SK-N-SH (cell line): ENCODE results near the gene CPSF4. TPM values are rescaled to one million over a fixed set of nuclear protein-coding genes. Genes with fewer than 3 reads are reported as not detected.
A peak's percentile ranks its signal among the peaks of the same experiment; 100 is the strongest.

Experiments used
- CTCF ChIA-PET: fragments of 300-600, 350-600 bp; formaldehyde crosslinking; extraction: SDS; loops from one replicate; lab custom pipeline; 2021; lab: Yijun Ruan, JAX
- POLR2A ChIA-PET: fragments of 350-600 bp; sonication (Branson Sonifier 250); formaldehyde crosslinking; extraction: SDS; loops from one replicate; lab custom pipeline; 2020; ENCODE audit warnings: antibody characterized with exemption, inconsistent platforms; lab: Yijun Ruan, JAX
- DNase-seq: peaks from one replicate; pipeline ENCODE4 v3.0.0; 2012
- H2AFZ ChIP-seq: fragments of 200-600 bp; sonication (generic); 2 replicates; pipeline ENCODE4 v1.8.1; 2016; ENCODE audit warnings: antibody characterized with exemption, mild to moderate bottlenecking, low read depth
- H3F3A ChIP-seq: fragments of 200-600 bp; sonication (generic); replicated peaks from 2 replicates; pipeline ENCODE3; 2016; ENCODE audit warnings: antibody characterized with exemption, mild to moderate bottlenecking; ENCODE audit not compliant: insufficient read depth
- H3K27ac ChIP-seq, 2 experiments: fragments of 200-500 bp in 1 of 2; fragments of 200-600 bp in 1 of 2; sonication (Bioruptor generic) in 1 of 2; sonication (generic), shearing (Covaris generic) in 1 of 2; 2 replicates each; pipeline versions ENCODE4 v1.5.1 to v1.6.1; 2014 to 2016; ENCODE audit warnings: low read depth in 2 of 2, inconsistent platforms in 1 of 2, low read length in 1 of 2, mild to moderate bottlenecking in 1 of 2, mixed read lengths in 1 of 2
- H3K27me3 ChIP-seq: fragments of 200-600 bp; sonication (generic), shearing (Covaris generic); 2 replicates; pipeline ENCODE4 v1.6.1; 2016; ENCODE audit warnings: mixed run types; ENCODE audit not compliant: insufficient read depth
- H3K36me3 ChIP-seq, 2 experiments: fragments of 200-500 bp in 1 of 2; fragments of 200-600 bp in 1 of 2; sonication (Bioruptor generic) in 1 of 2; sonication (generic) in 1 of 2; replicated peaks in 1 of 2; 2 replicates each; pipeline versions ENCODE3 to v1.5.1; 2014 to 2016; ENCODE audit warnings: low read length in 1 of 2, mild to moderate bottlenecking in 1 of 2; ENCODE audit not compliant: insufficient read depth in 2 of 2, control insufficient read depth in 1 of 2
- H3K4me1 ChIP-seq, 2 experiments: fragments of 200-500 bp in 1 of 2; fragments of 200-600 bp in 1 of 2; sonication (Bioruptor generic) in 1 of 2; sonication (generic), shearing (Covaris generic) in 1 of 2; 2 replicates each; pipeline versions ENCODE4 v1.5.1 to v1.6.1; 2014 to 2016; ENCODE audit warnings: low read depth in 1 of 2, low read length in 1 of 2, mixed run types in 1 of 2; ENCODE audit not compliant: insufficient read depth in 2 of 2, control insufficient read depth in 1 of 2
- H3K4me2 ChIP-seq: fragments of 200-600 bp; sonication (generic), shearing (Covaris generic); 2 replicates; pipeline ENCODE4 v1.6.1; 2017; ENCODE audit warnings: mixed run types
- H3K4me3 ChIP-seq, 2 experiments: fragments of 200-500 bp in 1 of 2; fragments of 200-600 bp in 1 of 2; sonication (Bioruptor generic) in 1 of 2; sonication (generic), shearing (Covaris generic) in 1 of 2; 2 replicates each; pipeline versions ENCODE4 v1.5.1 to v1.8.1; 2014 to 2016; ENCODE audit warnings: low read depth in 2 of 2, inconsistent platforms in 1 of 2, low read length in 1 of 2, mild to moderate bottlenecking in 1 of 2, mixed read lengths in 1 of 2, moderate library complexity in 1 of 2
- H3K79me2 ChIP-seq: fragments of 200-600 bp; sonication (generic); 2 replicates; pipeline ENCODE4 v1.8.1; 2017; ENCODE audit warnings: mild to moderate bottlenecking; ENCODE audit not compliant: insufficient read depth
- H3K9ac ChIP-seq: fragments of 200-600 bp; sonication (generic); 2 replicates; pipeline ENCODE4 v1.6.1; 2017; ENCODE audit warnings: mixed run types
- H3K9me2 ChIP-seq: fragments of 200-600 bp; sonication (generic); 2 replicates; pipeline ENCODE4 v1.6.1; 2017; ENCODE audit warnings: mixed run types
- H3K9me3 ChIP-seq: fragments of 200-600 bp; sonication (generic); 2 replicates; pipeline ENCODE4 v1.6.1; 2017; ENCODE audit warnings: mixed run types, mild to moderate bottlenecking, moderate library complexity
- H4K20me1 ChIP-seq: fragments of 200-600 bp; sonication (generic); 2 replicates; pipeline ENCODE4 v1.6.1; 2017; ENCODE audit warnings: mild to moderate bottlenecking, mixed run types; ENCODE audit not compliant: insufficient read depth
- ELF1 ChIP-seq: IDR thresholded peaks from 2 replicates; pipeline ENCODE4 v1.4.0; 2012
- EZH2phosphoT487 ChIP-seq: fragments of 200-600 bp; sonication (generic); IDR thresholded peaks from 2 replicates; pipeline ENCODE4 v1.6.1; 2017; ENCODE audit warnings: low read depth, mixed run types, mild to moderate bottlenecking, antibody characterized with exemption, moderate library complexity, borderline replicate concordance
- FOXM1 ChIP-seq: IDR thresholded peaks from 2 replicates; pipeline ENCODE4 v1.4.0; 2012; ENCODE audit warnings: low read depth, mild to moderate bottlenecking
- GATA2 ChIP-seq: sonication (generic); formaldehyde crosslinking; IDR thresholded peaks from 2 replicates; pipeline ENCODE4 v1.5.0; 2020; ENCODE audit warnings: mild to moderate bottlenecking, missing genetic modification reagents
- JUND ChIP-seq: IDR thresholded peaks from 2 replicates; pipeline ENCODE4 v1.4.0; 2012
- NFIC ChIP-seq: IDR thresholded peaks from 2 replicates; pipeline ENCODE4 v1.4.0; 2012; ENCODE audit warnings: borderline replicate concordance
- NRF1 ChIP-seq: IDR thresholded peaks from 2 replicates; pipeline ENCODE4 v1.6.1; 2012; ENCODE audit warnings: low read depth, mild to moderate bottlenecking, low read length
- PBX3 ChIP-seq: IDR thresholded peaks from 2 replicates; pipeline ENCODE4; 2012
- SMC3 ChIP-seq: IDR thresholded peaks from 2 replicates; pipeline ENCODE4 v1.6.1; 2012; ENCODE audit warnings: low read depth, low read length, improper control_type of control experiment
- TCF12 ChIP-seq: IDR thresholded peaks from 2 replicates; pipeline ENCODE4 v1.4.0; 2012
- USF1 ChIP-seq: IDR thresholded peaks from 2 replicates; pipeline ENCODE4 v1.4.0; 2012; ENCODE audit warnings: low read depth, borderline replicate concordance
- USF2 ChIP-seq: fragments of 150-350 bp; IDR thresholded peaks from 2 replicates; pipeline ENCODE4 v1.6.1; 2017; ENCODE audit warnings: antibody characterized with exemption, low read length, low read depth, borderline replicate concordance
- YY1 ChIP-seq: IDR thresholded peaks from 2 replicates; pipeline ENCODE4 v1.4.0; 2012; ENCODE audit warnings: low read depth, mild to moderate bottlenecking
- ZBTB33 ChIP-seq: IDR thresholded peaks from 2 replicates; pipeline ENCODE4 v1.4.0; 2012; ENCODE audit warnings: low read depth, borderline replicate concordance
- WGBS: methylation state at CpG from one replicate; pipeline ENCODE4 v1.1.6; 2017; ENCODE audit warnings: low lambda C conversion rate; 5-methylcytosine and 5-hydroxymethylcytosine counted together
- polyA plus RNA-seq, 3 experiments: library from polyadenylated mRNA; depleted of rRNA; stranded (reverse); fragments of >200 nt; gene quantifications; 2 replicates each; pipeline ENCODE4 v1.2.3, GENCODE V29; 2012

The CPSF4 gene
- polyA plus RNA-seq, 1 of the 3 experiments (the other 2 are of a cell fraction), result 101 TPM

GRCh38 chr7:99438573-99439480 is at the start of gene CPSF4, which contains the start of gene PTCD1 (continued):
- peak; percentile 67; the same call in 1 of the 2 replicates for TF ChIP-seq ZBTB33
- no peak; the same call in 1 of the 2 replicates for TF ChIP-seq TCF12
- no peak; the same call in 1 of the 2 replicates for TF ChIP-seq JUND
- TF ChIP-seq USF1, result peak; percentile 62
- TF ChIP-seq FOXM1, result no peak
- TF ChIP-seq ELF1, result peak; percentile 70
- TF ChIP-seq EZH2phosphoT487, result no peak
- TF ChIP-seq SMC3, result no peak
- TF ChIP-seq PBX3, result peak; percentile 49
- TF ChIP-seq NFIC, result peak; percentile 33; the same call in 1 of the 2 replicates
- no peak for TF ChIP-seq GATA2 (CRISPR knock-in tag)
- peak; percentile 89 for TF ChIP-seq YY1
- peak; percentile 69 for TF ChIP-seq NRF1

GRCh38 chr7:99389772-99390171 is 49.0 kb upstream of the CPSF4 start:
- Histone ChIP-seq H3K4me1 (peaks cover 0 to 17% of the 10 kb centered on the region in 2 experiments; a peak in 1 of 4 replicates), H4K20me1 (peaks cover 24% of the 10 kb centered on the region), H3K36me3 (peaks cover 48 to 84% of the 10 kb centered on the region in 2 experiments), H3K4me2 (no peak overlapping the region), H3K79me2 (peaks cover 25% of the 10 kb centered on the region; the same call in 1 of the 2 replicates), H3K27me3 (no peaks in the 10 kb centered on the region), H3K27ac (no peak overlapping the region), H3F3A (peaks cover 54% of the 10 kb centered on the region), H3K9me2 (no peaks in the 10 kb centered on the region), H3K9ac (no peak overlapping the region), H3K4me3 (no peak overlapping the region), H3K9me3 (no peaks in the 10 kb centered on the region), H2AFZ (no peak overlapping the region)
- POLR2A ChIA-PET, result no interaction called here
- CTCF ChIA-PET, result no interaction called here
- TF ChIP-seq JUND (0 out of 2 replicates have a peak, but pooled peaks have one; percentile 6), USF2 (no peak)
- no peak for DNase-seq
- 93% methylated on average over 11 of the region's 13 CpGs for WGBS
